Measurements from ENCODE around the gene STK32A.
A peak's percentile ranks its signal among the peaks of the same experiment; 100 is the strongest.

The STK32A gene

GRCh38 chr5:147234825-147235635, at the start of gene STK32A:
STK32A (plus strand) TSS chr5:147235026; CDS start chr5:147239635, 4,609 bp downstream.
- intact Hi-C loops (cut with DNase I; ENCODE audit: low total_unique reads): loop anchor here (5.0 to 10.0 kb wide), 3 partner anchors 160 to 342 kb away; no protein-coding TSS in a partner anchor
- peak within 1 kb of the TSS; percentile 90 to 93 for H3K27ac ChIP-seq
- peak; percentile 43 to 87 for DNase-seq

GRCh38 chr5:147187099-147187540, 47.7 kb upstream of the STK32A start:
- Histone ChIP-seq H3K4me1 (no peaks in the 10 kb centered on the region), H3K9me3 (no peaks in the 10 kb centered on the region), H3K36me3 (no peaks in the 10 kb centered on the region), H3K27ac (no peak overlapping the region), H3K4me3 (no peak overlapping the region), H3K27me3 (no peaks in the 10 kb centered on the region)
- DNase-seq: no peak
- intact Hi-C loops (cut with DNase I; ENCODE audit: low total_unique reads): loop anchor here (5.0 kb wide), 1 partner anchor 655 kb away; no protein-coding TSS in a partner anchor
- no peak for TF ChIP-seq CTCF (IDR thresholded peaks at IDR 0.05)

More at GRCh38 chr5:147234825-147235635, at the start of gene STK32A:
- no peaks in the 10 kb centered on the region for H3K9me3 ChIP-seq
- H3K36me3 ChIP-seq: no peaks in the 10 kb centered on the region
- peak within 1 kb of the TSS; percentile 65 to 87 for H3K4me3 ChIP-seq
- no peaks in the 10 kb centered on the region for H3K27me3 ChIP-seq
- no peak for TF ChIP-seq CTCF (IDR thresholded peaks at IDR 0.05)
- peaks cover 0 to 9% (median 4%) of the 10 kb centered on the region in 4 donors for H3K4me1 ChIP-seq

DNA sequence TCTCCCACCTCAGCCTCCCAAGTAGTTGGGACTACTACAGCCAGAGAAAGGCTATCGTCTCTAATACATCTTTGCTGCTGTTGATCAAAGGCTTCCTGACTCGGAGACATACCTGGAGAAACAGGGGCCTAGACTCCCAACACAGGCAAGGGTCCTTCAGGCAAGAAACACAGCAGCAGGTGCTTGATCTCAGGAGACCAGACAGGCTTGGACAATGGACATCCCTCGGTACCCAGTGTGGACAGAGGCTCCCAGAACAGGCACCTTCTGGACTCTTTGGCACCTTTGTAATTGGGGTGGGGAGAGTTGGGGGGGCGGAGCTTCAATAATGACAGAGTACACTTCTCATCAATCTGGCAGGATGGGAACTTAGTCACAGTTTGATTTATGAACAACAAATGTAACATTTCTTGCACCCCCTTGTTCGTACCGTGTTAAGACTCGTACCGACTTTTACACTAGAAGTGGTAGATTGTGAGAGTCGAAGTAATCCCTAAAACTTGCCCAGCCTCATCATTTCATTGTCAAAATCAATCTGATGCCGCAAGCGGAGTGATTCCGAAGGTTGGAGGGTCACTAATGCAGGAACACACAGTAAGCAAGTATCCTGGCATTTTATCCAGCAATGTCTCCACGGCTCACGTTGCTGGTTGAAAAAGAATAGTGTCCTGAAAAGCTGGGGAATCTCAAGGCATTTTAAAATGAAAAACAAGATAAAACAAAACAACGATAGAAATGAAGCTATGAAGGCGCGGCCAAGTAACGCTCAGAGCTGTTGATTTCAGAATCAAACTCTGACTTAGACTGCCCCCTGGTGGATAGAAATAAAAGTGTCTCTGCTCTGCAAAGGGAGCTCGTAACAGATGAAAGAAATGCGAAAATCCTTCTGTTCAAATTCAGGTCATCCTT, 46.4 kb upstream of the STK32A start:
- peak; percentile 85 to 88 for TF ChIP-seq CTCF (IDR thresholded peaks at IDR 0.05)
- H3K27ac ChIP-seq: no peak overlapping the region
- no peaks in the 10 kb centered on the region for H3K36me3 ChIP-seq
- peak in 1 of 2 donors; percentile 48 for DNase-seq
- H3K27me3 ChIP-seq: no peaks in the 10 kb centered on the region
- intact Hi-C loops (cut with DNase I; ENCODE audit: low total_unique reads): loop anchor here (5.0 kb wide), 1 partner anchor 656 kb away; no protein-coding TSS in a partner anchor
- no peaks in the 10 kb centered on the region for H3K9me3 ChIP-seq
- no peak overlapping the region for H3K4me3 ChIP-seq
- H3K4me1 ChIP-seq: no peaks in the 10 kb centered on the region

DNA sequence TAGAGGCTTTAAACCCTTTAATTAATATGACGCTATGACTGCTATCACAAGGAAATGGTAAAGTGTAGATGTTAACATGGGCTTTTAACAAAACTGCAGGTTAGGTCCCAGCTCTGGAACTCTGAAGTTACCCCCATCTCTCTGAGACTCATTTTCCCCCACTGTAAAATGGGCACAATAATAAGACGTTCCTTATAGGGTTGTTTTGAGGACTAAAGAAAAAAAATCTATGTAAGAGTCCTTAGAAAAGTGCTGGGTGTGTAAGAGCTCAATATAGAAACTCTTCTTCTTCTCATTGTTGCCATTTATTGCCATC, 45.8 kb upstream of the STK32A start:
- H3K27ac ChIP-seq: no peak overlapping the region
- no peak for TF ChIP-seq CTCF (IDR thresholded peaks at IDR 0.05)
- H3K36me3 ChIP-seq: no peaks in the 10 kb centered on the region
- H3K9me3 ChIP-seq: no peaks in the 10 kb centered on the region
- H3K4me3 ChIP-seq: no peak overlapping the region
- no peaks in the 10 kb centered on the region for H3K4me1 ChIP-seq
- intact Hi-C loops (cut with DNase I; ENCODE audit: low total_unique reads): loop anchor here (5.0 kb wide), 1 partner anchor 657 kb away; no protein-coding TSS in a partner anchor
- no peaks in the 10 kb centered on the region for H3K27me3 ChIP-seq
- no peak for DNase-seq

DNA sequence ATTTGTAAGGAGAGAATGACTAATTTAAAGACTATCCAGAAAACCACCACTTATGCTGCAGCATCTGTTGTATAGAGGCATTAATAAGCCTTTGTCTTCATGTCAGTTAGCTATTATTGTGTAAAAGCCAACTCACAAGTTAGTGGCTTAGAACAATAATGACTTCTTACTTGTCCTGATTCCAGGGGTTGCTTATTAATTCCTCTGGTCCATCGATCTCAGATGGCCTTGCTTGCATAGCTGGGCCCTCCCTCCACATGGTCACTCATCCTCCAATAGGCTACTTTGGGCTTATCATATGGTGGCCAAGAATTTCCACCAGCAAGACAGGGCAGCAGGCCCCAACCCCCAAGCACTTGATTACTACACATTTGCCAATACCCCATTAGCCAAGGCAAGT, 44.5 kb upstream of the STK32A start:
- intact Hi-C loops (cut with DNase I; ENCODE audit: low total_unique reads): loop anchor here (10.0 kb wide), 1 partner anchor 226 kb away; no protein-coding TSS in a partner anchor
- TF ChIP-seq CTCF (IDR thresholded peaks at IDR 0.05): no peak
- H3K9me3 ChIP-seq: no peaks in the 10 kb centered on the region

More for the DNA sequence above, 44.5 kb upstream of the STK32A start:
- Histone ChIP-seq H3K27me3 (no peaks in the 10 kb centered on the region), H3K36me3 (no peaks in the 10 kb centered on the region), H3K4me1 (no peaks in the 10 kb centered on the region), H3K4me3 (no peak overlapping the region), H3K27ac (no peak overlapping the region)
- DNase-seq: no peak

Measured in tibial artery (tissue), 4 donors.